22Rv1 (cell line): ENCODE data around the gene ARHGAP23.

Source experiments
- H3K27ac ChIP-seq: fragments of 450-650 bp; 2 replicates; pipeline ENCODE4 v1.5.1; 2017
- ZFX ChIP-seq: fragments of 450-650 bp; IDR thresholded peaks from 2 replicates; pipeline ENCODE4 v1.6.1; 2017; ENCODE audit warnings: antibody characterized with exemption, borderline replicate concordance
- TF ChIP-seq, protein P1 (sequence below): fragments of 450-650 bp; IDR thresholded peaks from 2 replicates; pipeline ENCODE4 v1.5.1; 2017; ENCODE audit warnings: mild to moderate bottlenecking

ARHGAP23 gene

DNA sequence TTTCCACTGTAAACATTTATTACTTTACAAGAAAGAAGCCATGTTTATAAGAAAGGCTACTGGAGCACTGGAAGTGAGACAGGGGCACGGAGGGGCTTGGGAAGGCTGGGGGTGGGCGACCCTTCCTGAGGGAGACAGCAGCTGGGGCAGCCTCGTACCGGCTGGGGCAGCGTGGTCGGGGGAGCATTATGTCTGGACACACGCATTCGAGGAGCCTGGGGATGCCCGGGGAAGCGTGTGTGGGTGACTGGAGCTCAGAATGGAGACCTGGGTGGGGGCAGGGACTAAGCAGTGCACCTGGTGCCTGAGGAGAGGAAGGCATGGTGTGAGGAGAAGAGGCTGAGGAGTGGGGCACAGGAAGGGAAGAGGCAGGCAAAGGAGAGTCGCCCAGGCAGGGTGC lies 113.0 kb downstream of the ARHGAP23 start:
- TF ChIP-seq, protein P1, sequence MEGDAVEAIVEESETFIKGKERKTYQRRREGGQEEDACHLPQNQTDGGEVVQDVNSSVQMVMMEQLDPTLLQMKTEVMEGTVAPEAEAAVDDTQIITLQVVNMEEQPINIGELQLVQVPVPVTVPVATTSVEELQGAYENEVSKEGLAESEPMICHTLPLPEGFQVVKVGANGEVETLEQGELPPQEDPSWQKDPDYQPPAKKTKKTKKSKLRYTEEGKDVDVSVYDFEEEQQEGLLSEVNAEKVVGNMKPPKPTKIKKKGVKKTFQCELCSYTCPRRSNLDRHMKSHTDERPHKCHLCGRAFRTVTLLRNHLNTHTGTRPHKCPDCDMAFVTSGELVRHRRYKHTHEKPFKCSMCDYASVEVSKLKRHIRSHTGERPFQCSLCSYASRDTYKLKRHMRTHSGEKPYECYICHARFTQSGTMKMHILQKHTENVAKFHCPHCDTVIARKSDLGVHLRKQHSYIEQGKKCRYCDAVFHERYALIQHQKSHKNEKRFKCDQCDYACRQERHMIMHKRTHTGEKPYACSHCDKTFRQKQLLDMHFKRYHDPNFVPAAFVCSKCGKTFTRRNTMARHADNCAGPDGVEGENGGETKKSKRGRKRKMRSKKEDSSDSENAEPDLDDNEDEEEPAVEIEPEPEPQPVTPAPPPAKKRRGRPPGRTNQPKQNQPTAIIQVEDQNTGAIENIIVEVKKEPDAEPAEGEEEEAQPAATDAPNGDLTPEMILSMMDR, result no peak
- no peak for TF ChIP-seq ZFX
- H3K27ac ChIP-seq, result no peak overlapping the region

DNA sequence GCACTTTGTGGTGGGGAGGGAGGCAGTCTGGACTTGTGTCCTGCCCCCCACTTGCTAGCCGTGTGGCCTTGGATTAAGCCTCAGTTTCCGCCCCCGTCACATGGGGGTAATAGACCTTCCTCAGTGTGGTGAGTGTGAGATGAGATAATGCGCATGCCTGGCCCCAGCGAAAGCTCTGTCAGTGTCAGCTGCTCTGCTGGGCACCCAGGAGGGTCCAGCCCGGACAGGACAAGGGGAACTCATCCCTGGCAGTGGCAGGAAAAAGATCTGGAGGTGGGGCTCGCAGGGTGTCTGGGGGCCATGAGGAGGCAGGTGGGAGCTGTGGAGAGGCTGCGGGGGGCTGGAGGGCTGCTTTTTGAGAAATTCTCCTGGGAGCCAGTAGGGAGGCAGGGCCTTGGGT lies 114.0 kb downstream of the ARHGAP23 start:
- H3K27ac ChIP-seq, result no peak overlapping the region
- TF ChIP-seq ZFX, result no peak
- TF ChIP-seq, protein P1, result no peak

DNA sequence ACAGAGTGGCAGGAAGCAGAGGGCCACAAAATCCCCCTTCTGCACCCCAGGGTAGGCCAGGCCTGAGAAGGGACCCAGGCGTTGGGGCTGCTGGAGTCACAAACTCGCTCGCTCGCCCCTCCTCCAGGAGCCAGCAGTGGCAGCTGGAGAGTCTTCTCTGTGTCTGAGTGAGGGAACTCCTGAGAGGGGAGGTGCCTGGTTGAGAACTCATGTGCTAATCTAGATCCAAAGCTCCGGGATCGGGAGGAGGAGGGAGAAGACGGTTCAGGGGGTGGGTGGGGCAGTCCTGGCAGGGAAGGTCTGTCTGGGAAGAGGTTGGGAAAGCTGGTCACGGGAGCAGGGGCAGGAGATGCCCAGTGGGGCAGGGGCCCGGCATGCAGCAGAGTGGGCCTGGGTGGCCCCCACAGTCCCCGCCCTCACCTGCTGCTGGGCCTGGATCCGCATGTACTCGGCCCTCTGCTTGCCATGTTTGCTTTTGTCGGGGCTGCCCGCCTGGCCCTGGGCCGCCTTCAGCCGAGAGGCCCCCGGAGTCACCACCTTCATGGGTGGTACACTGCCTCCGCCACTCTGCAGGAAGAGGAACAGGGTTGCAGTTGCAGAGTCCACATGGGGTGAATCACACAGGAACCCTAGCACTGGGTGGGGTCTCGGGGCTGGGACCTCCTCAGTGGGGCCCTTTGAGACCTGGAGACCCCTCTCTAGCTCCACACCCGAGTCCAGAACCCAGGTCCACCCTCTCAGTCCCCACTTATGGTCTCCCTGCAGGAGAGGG lies 115.3 kb downstream of the ARHGAP23 start:
- TF ChIP-seq, protein P1, result no peak
- TF ChIP-seq ZFX, result no peak
- no peak overlapping the region for H3K27ac ChIP-seq

DNA sequence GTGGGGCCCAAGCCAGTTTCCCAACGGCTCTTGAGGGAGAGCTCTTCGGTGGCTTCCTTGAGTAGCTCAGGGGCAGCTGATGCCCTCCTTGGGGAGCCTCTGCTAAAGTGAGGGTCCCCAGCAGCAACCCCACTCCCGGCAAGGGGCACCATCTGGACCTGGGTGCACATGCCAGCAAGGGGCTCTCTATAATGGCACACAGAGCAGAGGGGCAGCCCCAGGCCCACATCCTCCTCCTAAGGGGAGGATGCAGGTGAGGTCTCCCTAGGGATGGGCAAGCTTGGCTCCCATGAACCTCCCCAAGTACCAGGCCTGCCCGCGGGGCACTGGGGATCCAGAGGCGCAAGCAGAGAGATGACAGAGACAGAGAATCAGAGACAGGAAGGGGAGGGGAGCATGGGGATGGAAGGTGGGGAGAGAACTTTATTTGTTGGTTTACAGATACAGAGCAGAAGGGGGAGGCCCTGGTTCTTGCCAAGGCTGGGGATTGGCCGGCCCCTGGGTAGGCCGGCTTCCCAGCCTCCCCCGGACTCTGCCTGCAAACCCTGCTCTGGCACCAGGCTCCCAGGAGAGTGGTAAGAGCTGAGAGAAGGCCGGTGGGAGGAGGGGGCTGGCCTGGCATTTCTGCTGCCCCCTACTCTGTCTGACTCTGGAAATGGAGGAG lies 116.0 kb downstream of the ARHGAP23 start:
- no peak for TF ChIP-seq ZFX
- TF ChIP-seq, protein P1, result no peak
- no peak overlapping the region for H3K27ac ChIP-seq

DNA sequence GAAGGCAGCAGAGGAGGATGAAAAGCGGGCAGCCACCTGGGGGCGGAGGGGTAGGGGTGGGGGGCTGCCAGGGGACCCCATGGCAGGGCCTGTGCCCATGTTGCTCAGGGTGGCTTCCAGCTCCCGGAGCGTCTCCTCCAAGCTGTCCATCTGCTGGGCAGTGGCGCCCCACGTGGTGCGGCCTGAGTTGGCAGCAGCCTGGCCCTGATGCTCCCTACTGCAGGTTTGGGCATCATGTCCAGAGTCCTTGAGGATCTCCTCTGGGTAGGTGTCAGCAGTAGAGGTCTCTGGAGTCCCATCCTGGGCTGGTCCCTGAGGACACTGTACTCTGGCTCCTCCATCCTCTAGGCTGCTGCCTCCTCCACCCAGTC lies 116.6 kb downstream of the ARHGAP23 start:
- H3K27ac ChIP-seq, result no peak overlapping the region
- TF ChIP-seq ZFX, result no peak
- TF ChIP-seq, protein P1, result no peak

DNA sequence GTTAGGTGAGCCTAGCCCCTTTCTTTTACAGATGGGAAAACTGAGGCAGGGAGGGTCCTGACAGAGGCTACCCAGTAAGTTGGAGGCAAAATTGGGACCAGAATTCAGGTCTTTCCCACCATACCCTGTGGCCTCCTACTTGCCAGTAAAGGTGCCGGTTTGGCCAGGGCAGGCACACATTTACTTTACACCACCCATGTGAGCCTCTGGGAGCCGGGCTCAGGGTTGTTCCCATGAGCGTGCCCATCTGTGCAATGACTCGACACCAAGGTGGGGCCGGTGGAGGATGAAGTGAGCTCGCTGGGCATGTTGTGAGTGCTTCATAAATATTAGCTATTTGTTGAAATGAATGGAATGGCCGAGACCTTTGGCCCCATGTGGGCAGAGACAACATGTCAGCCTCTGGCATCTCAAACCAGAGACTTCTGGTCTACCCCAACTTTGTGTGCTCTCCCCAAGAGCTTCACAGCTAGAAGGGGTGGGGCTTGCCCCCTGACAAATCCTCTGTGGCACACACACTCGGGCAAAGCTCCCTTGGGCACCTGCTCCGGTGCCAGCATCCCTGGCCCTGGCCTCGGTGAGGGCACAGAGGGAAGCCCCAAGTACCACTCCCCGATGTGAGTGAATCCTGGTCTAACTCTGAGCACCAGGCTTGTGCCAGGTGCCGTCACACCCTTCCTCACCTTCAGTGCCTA lies 117.4 kb downstream of the ARHGAP23 start:
- TF ChIP-seq, protein P1, result no peak
- no peak for TF ChIP-seq ZFX
- H3K27ac ChIP-seq, result no peak overlapping the region

DNA sequence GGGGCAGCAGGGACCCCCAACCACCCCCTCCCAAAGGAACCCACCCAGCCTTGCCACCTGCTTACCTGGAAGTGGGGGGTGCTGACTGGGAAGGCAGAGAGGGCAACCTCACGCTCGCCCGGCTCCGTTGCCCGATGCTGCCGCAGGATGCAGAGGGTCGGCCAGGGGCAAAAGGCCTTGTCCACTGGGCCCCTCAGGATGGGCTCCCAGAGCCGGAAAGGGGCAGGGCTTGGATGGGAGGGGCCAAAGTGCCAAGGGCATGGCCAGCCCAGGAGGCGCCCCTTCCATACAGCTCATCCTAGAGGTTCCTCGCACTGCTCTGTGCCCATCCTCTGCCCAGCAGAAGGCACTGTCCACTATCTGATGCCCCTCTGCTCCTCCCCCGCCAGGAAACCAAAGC lies 118.1 kb downstream of the ARHGAP23 start:
- no peak overlapping the region for H3K27ac ChIP-seq
- TF ChIP-seq, protein P1, result no peak
- TF ChIP-seq ZFX, result no peak
